T-helper 17 cell (primary cell): ENCODE measurements around the gene ATOSB. TPM values are rescaled to one million over a fixed set of nuclear protein-coding genes. Genes with fewer than 3 reads are reported as not detected.
"Not testable (repeated sequence)": the region's sequence is repeated elsewhere in the genome, so short reads cannot be mapped to it uniquely, and the experiment has no call there.

Source experiments
- ATAC-seq: fragments of 150-1000 bp; cut with Tn5 transposase; 2 replicates; pipeline ENCODE4 v1.10.0; 2021; ENCODE audit warnings: mild to moderate bottlenecking, moderate library complexity
- DNase-seq, 3 donors: peaks; one replicate each; pipeline versions ENCODE4 v3.0.0 to v3.0.0-alpha.2; 2020 to 2021
- H3K9me3 ChIP-seq: one replicate; pipeline ENCODE4 v1.7.0; 2013; ENCODE audit warnings: low read length, mild to moderate bottlenecking; ENCODE audit not compliant: control insufficient read depth, poor library complexity, severe bottlenecking
- H3K27ac Mint-ChIP-seq: one replicate; pipeline ENCODE4 v1.8.0; 2022; ENCODE audit warnings: mild to moderate bottlenecking, moderate library complexity, mixed read lengths
- H3K27me3 Mint-ChIP-seq: one replicate; pipeline ENCODE4 v1.8.0; 2022; ENCODE audit warnings: mixed read lengths
- H3K36me3 Mint-ChIP-seq: one replicate; pipeline ENCODE4 v1.8.0; 2022; ENCODE audit warnings: low read depth, mixed read lengths
- H3K4me1 Mint-ChIP-seq: one replicate; pipeline ENCODE4 v1.8.0; 2022; ENCODE audit warnings: mild to moderate bottlenecking, mixed read lengths
- H3K4me3 Mint-ChIP-seq: one replicate; pipeline ENCODE4 v1.8.0; 2022; ENCODE audit warnings: mild to moderate bottlenecking, moderate library complexity, mixed read lengths
- total RNA-seq, 4 donors: library from RNA in 2 of 4; stranded (reverse) in 2 of 4; gene quantifications; one replicate each; pipeline ENCODE4 v1.2.3 and lab custom pipeline; 2022 to 2026

Gene ATOSB, protein sequence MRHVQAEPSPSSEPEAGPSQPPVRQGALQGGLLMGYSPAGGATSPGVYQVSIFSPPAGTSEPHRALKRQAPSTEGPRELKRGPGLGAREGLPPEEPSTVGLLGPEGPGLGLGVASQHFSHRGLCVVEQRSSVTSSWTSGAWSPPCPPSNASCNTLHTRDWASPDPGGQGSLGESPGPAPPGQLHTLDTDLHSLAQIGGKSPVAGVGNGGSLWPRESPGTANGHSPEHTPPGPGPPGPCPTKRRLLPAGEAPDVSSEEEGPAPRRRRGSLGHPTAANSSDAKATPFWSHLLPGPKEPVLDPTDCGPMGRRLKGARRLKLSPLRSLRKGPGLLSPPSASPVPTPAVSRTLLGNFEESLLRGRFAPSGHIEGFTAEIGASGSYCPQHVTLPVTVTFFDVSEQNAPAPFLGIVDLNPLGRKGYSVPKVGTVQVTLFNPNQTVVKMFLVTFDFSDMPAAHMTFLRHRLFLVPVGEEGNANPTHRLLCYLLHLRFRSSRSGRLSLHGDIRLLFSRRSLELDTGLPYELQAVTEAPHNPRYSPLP
- total RNA-seq (10 to 100 TPM in 1 of 2 donors, 1 to 10 TPM in 1; 9.8 to 11.6 TPM), total RNA-seq (lab: John Stamatoyannopoulos, UW) (19.1 to 21.6 reads per million in 2 donors)

DNA sequence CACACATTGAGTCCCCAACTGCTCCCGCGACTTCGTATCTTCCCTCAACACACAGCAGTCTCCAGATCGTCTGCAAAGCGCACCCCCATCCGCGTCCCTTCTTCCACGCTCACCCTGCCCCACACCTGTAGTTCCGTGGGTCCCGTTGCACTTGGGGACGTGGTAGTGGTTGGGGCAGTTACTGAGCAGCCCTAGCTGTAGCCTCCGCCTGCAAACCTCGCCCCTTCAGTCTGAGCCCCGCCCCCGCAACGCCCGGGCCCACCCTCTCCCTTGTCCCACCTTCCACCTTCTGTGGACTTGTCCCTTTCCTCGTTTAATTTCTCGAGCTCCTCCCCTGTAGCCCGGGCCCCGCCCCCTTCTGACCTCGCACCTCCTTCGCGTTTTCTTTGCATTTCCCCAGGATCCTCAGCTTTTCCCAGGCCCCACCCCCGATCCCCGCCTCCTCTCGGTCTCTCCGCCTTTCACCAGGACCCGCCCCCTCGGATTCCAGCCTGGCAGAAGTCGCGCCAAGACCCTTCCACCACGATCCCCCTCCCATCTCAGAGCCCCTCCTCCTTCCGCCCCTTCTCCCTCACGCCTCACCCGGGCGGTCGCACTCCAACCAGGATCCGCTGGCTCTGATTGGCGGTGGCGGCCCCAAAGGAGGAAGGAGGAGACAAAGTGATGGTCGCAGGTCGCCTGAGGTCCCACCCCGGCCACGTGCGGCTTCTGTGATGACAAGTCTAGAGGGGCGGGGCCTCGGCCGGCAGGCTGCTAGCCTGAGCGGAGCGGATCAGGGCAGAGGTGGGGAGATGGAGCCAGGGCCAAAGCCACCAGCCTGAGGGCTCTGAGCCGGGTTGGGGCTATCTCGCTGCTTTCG, at the start of gene ATOSB:
TSS of gene ATOSB (minus strand) at position 183 of the 859 bp plus-strand sequence. CDS start 7,588 bp downstream, outside the sequence.
- no peaks in the 10 kb centered on the region for H3K36me3 Mint-ChIP-seq
- ATAC-seq = peak; percentile 72
- peak within 1 kb of the TSS; percentile 99 for H3K4me3 Mint-ChIP-seq
- H3K4me1 Mint-ChIP-seq = peaks cover 47% of the 10 kb centered on the region
- H3K27me3 Mint-ChIP-seq = peaks cover 2% of the 10 kb centered on the region
- peak; percentile 82 to 94 (median 93) for DNase-seq
- peak within 1 kb of the TSS; percentile 96 for H3K27ac Mint-ChIP-seq
- H3K9me3 ChIP-seq = no peaks in the 10 kb centered on the region

DNA sequence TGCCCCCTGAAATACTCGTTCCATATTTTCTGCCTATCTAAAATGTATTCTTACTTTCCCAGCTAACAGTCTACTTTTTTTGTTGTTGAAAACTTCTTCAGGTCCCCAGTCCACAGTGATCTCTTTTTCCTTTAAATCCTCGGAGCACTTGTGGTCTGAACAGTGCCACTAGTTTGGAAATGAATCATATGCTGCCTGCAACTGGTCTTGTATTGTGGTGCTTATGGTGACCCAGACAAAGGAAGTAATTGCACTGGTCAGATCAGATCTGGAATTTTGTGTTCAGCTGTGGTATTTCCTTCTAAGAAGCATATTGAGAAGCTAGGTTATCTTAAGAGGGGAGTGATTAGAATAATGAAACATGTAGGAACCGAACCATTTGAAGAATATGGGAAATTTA, 49.0 kb upstream of the ATOSB start:
- DNase-seq = no peak
- H3K4me1 Mint-ChIP-seq = peaks cover 15% of the 10 kb centered on the region
- no peak overlapping the region for H3K27ac Mint-ChIP-seq
- no peak overlapping the region for H3K4me3 Mint-ChIP-seq
- peaks cover 4% of the 10 kb centered on the region for H3K27me3 Mint-ChIP-seq
- ATAC-seq = no peak
- H3K9me3 ChIP-seq = no peaks in the 10 kb centered on the region
- no peaks in the 10 kb centered on the region for H3K36me3 Mint-ChIP-seq

DNA sequence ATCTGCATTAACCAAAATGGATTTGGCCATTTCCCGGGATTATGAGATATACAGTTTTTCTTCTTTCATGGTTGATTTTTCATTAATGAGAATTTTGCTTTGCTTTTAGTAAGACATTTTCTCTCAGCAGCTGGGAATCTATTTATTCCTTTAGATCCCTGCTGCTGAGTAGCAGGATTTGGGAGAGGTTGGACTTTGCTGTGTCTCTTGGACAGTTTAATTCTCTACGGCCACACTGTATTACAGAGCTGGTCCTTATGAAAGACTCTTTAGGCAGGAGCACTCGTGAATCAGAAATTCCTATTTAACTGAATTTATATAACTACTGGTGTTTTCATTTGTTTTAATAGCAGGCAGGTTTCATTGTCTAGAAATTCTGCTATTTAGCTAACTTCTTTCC, 47.8 kb upstream of the ATOSB start:
- no peaks in the 10 kb centered on the region for H3K9me3 ChIP-seq
- DNase-seq (no peak), ATAC-seq (no peak)
- H3K27me3 Mint-ChIP-seq = peaks cover 4% of the 10 kb centered on the region
- H3K36me3 Mint-ChIP-seq = no peaks in the 10 kb centered on the region
- no peak overlapping the region for H3K27ac Mint-ChIP-seq
- H3K4me1 Mint-ChIP-seq = peaks cover 17% of the 10 kb centered on the region
- H3K4me3 Mint-ChIP-seq = peak overlapping the region; percentile 92

DNA sequence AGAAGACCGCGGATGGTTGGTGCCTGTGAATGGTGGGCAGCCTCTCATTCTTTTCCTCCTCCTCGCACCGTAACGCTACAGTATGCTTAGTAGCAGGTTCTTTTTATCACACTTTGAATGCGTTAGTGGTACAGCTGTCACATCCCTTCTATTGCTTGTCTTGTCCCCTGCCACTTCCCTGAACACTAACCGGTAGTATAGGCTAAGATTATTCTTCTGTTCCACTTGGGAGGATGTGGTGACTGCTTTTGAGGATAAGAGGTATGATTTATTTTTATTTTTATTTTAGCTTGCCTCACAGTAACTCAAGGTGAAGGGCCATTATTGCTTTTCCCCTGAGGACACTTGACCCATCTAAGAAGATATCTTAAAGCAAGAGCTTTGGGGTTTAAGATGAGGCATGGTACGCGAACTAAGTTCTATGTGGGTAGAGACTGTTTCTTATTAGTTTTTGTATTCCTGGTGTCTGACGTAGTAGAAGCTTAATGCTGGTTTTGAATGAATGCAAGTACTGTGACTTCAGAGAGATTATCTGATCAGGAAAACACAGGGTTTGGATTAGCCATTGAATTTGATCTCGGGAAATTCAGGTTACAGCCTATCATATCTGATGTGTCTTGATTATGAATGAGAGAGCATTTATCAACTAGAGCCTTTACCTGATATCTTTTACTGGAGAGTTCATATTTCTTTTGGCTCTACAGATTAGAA, 47.1 kb upstream of the ATOSB start:
- Mint-ChIP-seq H3K36me3 (no peaks in the 10 kb centered on the region), H3K4me3 (peak overlapping the region; percentile 92), H3K4me1 (peaks cover 17% of the 10 kb centered on the region), H3K27ac (no peak overlapping the region), H3K27me3 (peaks cover 4% of the 10 kb centered on the region)
- H3K9me3 ChIP-seq = no peaks in the 10 kb centered on the region
- ATAC-seq (peak; percentile 24), DNase-seq (no peak)

DNA sequence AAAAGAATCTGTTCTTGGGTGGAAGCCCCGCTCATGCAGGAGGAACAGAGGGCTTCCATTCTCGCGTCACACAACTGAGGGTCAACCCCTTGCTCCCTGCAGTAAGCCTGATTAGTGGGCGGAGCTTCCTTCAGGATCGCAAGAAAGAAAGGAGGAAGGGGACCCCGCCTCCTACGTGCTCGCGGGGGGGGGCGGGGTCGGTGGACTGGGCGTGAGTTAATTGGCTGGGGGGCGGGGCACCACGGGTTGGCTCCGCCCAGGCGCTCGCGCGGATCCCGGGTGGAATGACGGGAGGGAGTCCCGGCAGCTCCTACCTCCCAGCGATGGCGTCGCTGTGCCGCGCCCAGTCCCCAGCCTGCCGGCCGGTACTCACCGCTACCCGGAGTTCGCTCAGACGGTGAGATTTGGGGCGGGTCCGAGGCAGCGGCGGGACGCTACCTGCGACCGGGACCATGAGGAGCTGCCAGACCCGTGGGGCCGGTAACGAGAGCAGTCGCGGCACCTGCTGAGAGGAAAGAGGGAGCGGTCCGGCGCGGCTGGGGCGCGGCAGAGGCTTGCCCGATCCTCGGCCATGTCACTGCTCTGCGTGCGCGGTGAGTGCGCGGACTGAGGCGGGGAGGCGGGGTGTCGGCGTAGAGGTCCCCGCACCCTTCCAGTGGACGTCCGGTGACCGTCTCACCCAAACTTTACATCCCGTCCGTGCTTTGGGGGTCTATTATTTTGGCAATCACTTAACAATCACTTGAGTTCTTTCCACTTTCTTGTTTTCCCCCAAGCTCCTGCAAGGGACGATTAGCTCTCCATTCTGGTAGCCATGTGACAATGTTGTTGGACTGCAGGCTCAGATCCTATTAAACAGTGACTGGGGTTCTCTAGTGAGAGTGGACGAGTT, 46.3 kb upstream of the ATOSB start, which contains the start of gene UNC13B:
TSS of gene UNC13B (plus strand) at position 297 of the 892 bp plus-strand sequence. CDS start at position 572, 275 bp downstream.
- Mint-ChIP-seq H3K4me3 (peak within 1 kb of the TSS; percentile 92), H3K36me3 (no peaks in the 10 kb centered on the region), H3K4me1 (peaks cover 17% of the 10 kb centered on the region), H3K27me3 (peaks cover 4% of the 10 kb centered on the region), H3K27ac (no peak within 1 kb of the TSS)
- no peaks in the 10 kb centered on the region for H3K9me3 ChIP-seq
- DNase-seq = peak; percentile 30 to 72 (median 65)
- peak; percentile 91 for ATAC-seq

DNA sequence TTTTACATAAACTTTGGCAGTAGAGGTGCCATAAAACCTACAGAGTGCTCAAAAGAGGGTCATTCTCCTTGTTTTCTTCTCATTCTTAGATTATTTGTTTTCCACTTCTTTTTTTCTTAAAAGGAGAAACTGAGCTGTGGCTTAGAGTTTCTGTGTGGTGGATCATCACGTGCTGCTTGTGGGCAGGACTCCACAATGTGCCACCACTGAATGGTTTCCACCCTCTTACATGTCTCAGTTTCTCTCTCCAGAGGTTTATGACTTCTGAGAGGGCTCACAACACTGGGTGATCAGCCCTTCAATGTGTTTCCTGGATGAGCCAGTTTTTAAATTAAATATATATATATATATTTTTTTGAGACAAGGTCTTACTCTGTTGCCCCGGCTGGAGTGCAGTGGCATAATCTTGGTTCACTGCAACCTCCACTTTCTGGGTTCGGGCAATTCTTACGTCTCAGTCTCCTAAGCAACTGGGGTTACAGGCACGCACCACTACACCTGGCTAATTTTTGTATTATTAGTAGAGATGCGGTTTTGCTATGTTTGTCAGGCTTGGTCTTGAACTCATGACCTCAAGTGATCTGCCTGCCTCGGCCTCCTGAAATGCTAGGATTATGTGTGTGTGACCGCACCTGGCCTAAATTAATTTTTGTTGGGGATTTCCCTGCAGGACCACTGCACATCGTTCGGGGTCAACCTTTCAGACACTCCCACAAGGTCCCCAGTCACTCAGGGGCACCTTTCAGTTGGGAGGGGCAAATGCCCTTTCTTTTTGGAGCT, 43.0 kb upstream of the ATOSB start:
- Mint-ChIP-seq H3K4me3 (no peak overlapping the region), H3K36me3 (no peaks in the 10 kb centered on the region), H3K4me1 (peaks cover 13% of the 10 kb centered on the region), H3K27ac (no peak overlapping the region), H3K27me3 (peaks cover 4% of the 10 kb centered on the region)
- H3K9me3 ChIP-seq = no peaks in the 10 kb centered on the region
- ATAC-seq (no peak), DNase-seq (no peak)

DNA sequence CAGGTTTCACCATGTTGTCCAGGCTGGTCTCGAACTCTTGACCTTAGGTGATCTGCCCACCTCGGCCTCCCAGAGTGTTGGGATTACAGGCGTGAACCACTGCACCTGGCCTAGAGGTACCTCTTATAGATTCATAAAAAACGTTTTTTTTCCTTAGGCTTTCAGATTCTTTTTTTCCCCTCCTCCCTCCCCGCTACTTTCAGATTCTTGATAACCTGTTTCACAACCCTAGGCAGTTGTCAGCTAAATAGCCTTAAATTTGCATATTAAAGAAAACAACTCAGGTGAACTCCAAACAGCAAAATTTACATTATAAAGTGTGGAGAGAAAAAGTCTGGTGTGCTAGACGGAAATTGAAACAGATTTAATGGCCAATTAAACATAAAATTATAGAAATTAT, 42.2 kb upstream of the ATOSB start:
- not testable (repeated sequence) for H3K4me3 Mint-ChIP-seq, H3K9me3 ChIP-seq, ATAC-seq, H3K27ac Mint-ChIP-seq, H3K36me3 Mint-ChIP-seq, DNase-seq, H3K27me3 Mint-ChIP-seq
- H3K4me1 Mint-ChIP-seq = peaks cover 10% of the 10 kb centered on the region

DNA sequence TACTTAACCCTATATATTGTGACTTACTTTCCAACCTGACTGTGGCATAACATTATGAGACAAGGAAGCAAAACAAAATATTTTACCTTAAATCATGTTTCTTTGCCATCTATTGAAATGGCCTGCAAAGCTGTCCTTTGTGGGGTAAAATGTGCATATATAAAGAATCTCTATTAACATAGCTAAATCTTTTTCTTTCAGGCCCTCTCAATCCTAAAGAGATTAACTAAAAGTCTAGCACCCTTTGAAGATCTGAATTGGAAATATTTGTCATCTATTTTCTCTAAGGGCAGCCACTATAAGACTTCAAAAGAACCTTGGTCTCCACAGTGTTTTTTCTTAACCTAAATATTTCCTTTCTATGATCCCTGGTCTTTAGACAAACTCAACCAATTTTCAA, 41.1 kb upstream of the ATOSB start:
- Mint-ChIP-seq H3K27ac (no peak overlapping the region), H3K36me3 (no peaks in the 10 kb centered on the region), H3K4me3 (no peak overlapping the region), H3K4me1 (peaks cover 5% of the 10 kb centered on the region), H3K27me3 (no peaks in the 10 kb centered on the region)
- H3K9me3 ChIP-seq = no peaks in the 10 kb centered on the region
- DNase-seq (no peak), ATAC-seq (no peak)

DNA sequence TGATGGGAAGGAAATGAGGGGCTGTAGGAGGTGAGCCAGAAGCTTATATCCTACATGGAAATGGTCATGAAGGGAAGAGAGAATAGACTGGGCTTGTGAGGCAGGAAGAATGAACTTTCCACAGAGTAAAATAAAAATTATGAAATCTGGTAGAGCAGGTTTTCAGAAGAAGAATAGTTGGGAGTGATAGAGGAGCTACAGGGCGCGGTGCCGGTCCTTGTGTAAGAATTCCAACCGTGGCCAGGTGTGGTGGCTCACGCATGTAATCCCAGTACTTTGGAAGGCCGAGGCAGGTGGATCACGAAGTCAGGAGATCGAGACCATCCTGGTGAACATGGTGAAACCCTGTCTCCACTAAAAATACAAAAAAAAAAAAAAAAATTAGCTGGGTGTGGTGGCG, 37.3 kb upstream of the ATOSB start:
- no peak overlapping the region for H3K27ac Mint-ChIP-seq
- ATAC-seq = no peak

DNA sequence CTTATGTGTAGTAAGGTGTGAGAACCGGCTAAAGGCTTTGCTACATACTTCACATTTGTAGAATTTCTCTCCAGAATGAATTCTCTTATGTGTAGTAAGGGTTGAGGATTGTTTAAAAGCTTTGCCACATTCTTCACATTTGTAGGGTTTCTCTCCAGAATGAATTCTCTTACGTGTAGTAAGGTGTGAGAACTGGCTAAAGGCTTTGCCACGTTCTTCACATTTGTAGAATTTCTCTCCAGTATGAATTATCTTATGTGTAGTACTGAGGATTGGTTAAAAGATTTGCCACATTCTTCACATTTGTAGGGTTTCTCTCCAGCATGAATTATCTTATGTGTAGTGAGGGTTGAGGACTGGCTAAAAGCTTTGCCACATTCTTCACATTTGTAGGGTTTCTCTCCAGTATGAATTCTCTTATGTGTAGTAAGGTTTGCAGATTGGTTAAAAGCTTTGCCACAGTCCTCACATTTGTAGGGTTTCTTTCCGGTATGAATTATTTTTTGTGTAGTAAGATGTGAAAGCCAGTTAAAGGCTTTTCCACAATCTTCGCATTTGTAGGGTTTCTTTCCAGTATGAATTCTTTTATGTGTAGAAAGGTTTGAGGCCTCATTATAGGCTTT, 32.4 kb upstream of the ATOSB start:
- not testable (repeated sequence) for DNase-seq, H3K36me3 Mint-ChIP-seq, ATAC-seq, H3K27me3 Mint-ChIP-seq, H3K4me3 Mint-ChIP-seq, H3K9me3 ChIP-seq, H3K27ac Mint-ChIP-seq, H3K4me1 Mint-ChIP-seq

More for the DNA sequence above, 37.3 kb upstream of the ATOSB start:
- DNase-seq = no peak
- H3K9me3 ChIP-seq = no peaks in the 10 kb centered on the region
- H3K36me3 Mint-ChIP-seq = no peaks in the 10 kb centered on the region
- H3K27me3 Mint-ChIP-seq = no peaks in the 10 kb centered on the region
- no peak overlapping the region for H3K4me3 Mint-ChIP-seq
- H3K4me1 Mint-ChIP-seq = no peaks in the 10 kb centered on the region

DNA sequence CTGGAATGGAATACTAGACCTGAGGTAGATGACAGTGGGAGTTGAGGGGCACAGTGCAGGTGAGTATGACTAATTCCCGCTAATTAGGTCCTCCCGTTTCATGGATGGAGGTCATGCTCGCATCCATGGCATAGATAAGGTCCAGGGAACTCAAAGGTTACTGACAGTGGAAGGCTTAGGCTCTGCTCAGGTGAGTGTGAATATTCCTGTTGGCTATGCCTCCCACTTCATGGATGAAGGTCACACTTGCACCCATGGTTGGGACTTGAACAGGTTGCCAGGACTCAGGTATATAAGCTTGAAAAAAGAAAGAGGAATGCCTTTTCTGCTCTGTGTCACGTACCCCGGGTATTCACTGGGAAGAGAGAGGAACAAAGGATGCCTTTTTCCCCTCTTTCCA, 26.4 kb upstream of the ATOSB start:
- peaks cover 4% of the 10 kb centered on the region for H3K9me3 ChIP-seq
- no peak overlapping the region for H3K4me3 Mint-ChIP-seq
- no peaks in the 10 kb centered on the region for H3K4me1 Mint-ChIP-seq
- no peaks in the 10 kb centered on the region for H3K36me3 Mint-ChIP-seq
- ATAC-seq = no peak
- no peaks in the 10 kb centered on the region for H3K27me3 Mint-ChIP-seq
- H3K27ac Mint-ChIP-seq = no peak overlapping the region
- no peak for DNase-seq
